ENCODE results near the gene XK.
"Not testable (repeated sequence)": the region's sequence is repeated elsewhere in the genome, so short reads cannot be mapped to it uniquely, and the experiment has no call there.

XK gene

DNA sequence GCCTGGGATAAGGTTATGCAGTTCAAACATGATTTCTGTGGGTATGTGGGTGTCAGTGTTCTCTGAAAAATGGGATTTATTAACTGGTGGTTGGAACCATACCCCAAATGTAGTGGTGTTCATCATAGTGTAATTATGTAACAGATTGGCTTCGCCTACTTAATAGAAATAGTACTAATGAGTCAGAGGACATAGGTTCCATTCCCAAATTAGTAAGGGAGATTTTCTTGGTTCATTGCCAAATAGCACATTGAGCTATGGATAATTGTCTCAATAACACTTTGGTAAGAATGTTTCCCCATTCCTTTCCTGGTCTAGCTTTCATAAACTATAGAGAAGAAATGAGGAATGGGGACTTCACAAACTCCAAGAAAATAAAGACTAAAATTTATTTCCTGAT lies 73.8 kb downstream of the XK start:
- DNase-seq = no peak

DNA sequence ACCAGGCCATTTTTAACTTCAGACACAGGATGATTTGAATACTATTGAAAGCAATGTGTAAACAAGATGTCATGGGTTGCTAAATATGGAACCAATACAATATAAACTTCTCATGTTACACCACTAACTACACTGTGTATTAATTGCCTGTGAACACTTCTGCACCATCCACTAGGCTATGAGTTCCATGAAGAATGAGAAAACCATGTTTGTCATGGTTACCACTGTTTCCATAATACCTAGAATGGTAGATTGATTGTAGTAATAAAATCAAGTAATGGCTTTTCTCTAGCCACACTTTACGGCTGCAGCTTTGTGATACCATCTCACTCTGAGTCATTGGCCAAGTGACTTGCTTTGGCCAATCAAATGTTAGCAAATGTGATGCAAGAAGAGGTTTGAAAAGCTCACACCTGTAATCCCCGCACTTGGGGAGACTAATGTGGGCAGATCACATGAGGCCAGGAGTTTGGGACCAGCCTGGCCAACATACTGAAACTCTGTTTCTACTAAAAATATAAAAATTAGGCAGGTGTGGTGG lies 74.4 kb downstream of the XK start:
- no peak for DNase-seq

DNA sequence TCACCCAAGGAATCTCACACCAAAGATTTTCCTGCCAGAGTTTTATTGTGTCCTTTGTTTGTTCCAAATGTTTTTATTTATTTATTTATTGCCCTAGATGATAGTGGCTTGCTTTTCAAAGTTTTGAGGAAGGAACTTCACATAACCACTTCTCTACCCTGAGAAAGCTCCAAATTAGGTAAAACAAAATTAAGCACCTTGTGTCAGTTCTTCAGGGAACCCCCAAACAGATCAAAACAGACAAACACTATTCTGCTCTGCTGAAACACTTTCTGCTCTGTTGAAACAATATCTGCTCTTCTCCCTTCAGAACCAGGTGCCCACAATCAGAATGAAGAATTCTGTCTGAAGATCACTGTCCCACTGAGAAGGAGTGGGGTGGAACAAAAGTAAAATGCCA lies 77.8 kb downstream of the XK start:
- DNase-seq = no peak

DNA sequence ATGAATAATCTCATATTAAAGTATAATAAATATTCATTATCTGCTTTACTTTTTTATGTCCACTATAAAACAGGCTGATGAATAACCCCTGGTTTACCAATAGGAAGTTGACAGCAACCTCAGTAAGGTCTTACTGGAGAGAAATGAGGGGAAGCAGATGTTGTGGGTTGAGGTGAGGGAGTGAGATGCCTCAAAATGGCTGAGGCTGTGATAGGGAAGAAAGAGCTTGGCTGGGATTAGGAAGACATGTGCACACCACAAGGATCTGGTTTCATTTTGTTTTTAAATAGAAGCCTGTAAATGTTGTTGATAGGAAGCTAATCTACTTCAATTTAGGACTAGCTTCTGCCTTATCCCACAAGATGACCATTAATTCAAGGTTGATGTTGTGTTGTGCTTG lies 79.9 kb downstream of the XK start:
- DNase-seq = no peak

DNA sequence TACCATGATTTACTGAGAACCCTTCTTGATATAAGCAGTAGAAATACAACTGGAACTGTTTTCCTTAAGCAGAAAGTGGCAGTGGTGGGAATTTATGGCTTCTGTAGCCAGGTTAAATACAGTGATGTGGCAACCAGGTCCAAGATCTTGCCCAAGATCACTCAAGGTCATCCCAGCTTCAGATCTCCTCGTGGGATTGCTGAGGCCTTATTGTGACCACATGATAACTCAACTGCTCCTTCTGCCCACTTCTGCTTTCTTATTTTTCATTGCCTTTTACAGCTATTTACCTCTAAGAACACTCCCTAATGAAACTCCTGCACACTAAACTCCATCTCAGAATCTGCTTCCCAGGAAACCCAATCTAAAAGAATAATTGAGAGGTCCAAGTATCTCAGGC lies 81.8 kb downstream of the XK start:
- no peak for DNase-seq

DNA sequence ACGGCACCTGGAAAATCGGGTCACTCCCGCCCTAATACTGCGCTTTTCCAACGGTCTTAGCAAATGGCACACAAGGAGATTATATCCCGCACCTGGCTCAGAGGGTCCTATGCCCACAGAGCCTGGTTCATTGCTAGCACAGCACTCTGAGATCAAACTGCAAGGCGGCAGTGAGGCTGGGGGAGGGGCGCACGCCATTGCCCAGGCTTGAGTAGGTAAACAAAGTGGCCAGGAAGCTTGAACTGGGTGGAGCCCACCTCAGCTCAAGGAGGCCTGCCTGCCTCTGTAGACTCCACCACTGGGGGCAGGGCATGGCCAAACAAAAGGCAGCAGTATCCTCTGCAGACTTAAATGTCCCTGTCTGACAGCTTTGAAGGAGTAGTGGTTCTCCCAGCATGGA lies 83.3 kb downstream of the XK start:
- not testable (repeated sequence) for DNase-seq

DNA sequence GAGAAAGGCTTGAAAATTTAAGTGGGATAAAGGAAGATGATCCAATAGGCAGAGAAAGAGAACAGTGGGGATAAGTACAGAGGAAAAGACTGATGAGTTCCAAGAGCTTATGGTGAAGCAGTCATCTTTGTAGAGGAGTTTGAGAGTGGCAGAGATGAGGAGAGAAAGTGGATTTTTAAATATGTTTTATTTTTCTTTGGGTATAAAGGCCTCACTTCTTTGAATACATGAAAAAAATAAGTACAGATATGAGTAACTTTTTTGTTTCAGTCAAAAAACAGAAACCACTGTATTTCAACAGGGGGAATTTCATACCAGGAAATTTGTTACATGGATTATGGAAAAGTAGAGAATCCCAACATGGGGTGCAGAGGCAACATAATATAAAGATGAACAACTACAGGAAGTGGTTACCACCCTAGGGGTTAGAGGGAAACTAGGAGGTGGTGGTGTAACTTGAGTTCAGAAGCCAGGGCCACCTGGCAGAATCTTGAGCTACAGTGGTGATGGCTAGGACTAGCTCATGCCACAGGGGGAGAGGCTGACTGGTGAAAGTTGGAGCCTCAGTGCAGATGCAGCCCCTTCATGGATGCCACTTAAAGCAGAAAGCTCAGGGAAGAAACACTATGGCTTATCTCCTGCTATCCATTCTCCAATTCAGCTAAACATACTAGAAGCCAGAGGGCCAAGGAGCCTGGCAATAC lies 90.8 kb downstream of the XK start:
- DNase-seq = no peak

DNA sequence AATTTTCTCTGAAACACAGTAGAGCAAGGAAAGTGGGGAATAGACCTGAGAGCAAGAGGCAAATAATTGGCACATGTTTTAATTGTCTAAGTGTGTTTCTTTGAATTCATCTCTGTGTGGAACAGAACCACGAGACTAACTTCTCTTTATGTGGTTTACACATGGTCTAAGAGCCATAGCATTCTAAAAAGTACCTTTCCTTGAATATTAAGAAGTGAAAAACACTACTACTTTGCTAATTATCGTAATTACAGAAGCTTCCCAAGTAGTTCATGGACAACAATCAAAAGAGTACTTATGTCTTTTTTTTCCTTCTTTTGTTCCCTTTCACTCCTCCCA lies 91.4 kb downstream of the XK start:
- no peak for DNase-seq

DNA sequence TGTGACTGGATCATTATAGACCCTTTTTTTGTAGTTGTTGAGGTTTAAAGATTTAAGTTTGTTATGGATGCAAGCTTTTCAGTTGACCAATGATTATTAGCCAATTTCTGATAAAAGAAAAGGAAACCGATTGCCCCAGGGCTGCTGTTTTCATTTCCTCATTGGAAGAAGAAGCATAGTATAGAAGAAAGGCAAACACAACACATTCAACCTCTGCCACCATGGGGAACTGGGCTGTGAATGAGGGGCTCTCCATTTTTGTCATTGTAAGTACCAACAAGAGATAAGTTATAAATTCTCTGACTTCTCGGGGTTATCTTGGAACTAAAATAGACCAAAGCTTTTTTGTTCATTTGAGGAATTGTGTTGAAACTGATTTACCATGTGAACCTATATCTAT lies 94.3 kb downstream of the XK start, which contains the start of gene CYBB:
Gene CYBB (plus strand): TSS at position 203 of the 400 bp plus-strand sequence. CDS start 19 bp downstream, at position 222.
- DNase-seq = peak in 1 of 2 donors; percentile 29

DNA sequence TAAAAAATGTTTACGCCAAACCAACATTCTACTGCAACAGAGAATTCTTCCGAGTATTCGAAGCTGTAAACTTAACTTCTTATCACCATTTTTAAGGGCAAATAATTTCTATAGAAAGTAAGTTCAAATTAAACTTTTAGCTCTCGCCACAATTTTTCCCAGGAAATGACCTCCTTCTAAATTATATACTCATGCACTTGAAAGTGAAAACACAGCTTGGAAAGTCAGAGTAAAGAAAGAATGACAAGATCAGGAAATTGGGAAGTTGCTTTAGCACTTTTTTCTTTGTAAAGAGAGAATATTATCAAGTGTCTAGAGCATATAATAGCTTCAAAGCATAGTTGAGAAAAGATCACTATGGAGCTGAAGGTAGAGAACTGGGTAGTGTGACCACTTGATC lies 95.5 kb downstream of the XK start:
- no peak for DNase-seq
